HG03025 (cell line): Measurements from ENCODE around the gene GPD2.

ENCODE experiments used
- ATAC-seq: cut with Tn5 transposase; IDR thresholded peaks from one replicate; pipeline ENCODE4 v1.9.1; 2021; ENCODE audit warnings: mild to moderate bottlenecking, moderate library complexity; ENCODE audit not compliant: unreplicated experiment, low FRiP score

The GPD2 gene

GRCh38 chr2:156635646-156636045 lies 199.5 kb downstream of the GPD2 start:
- no peak for ATAC-seq
